Gastroesophageal sphincter (tissue), 3 donors: ENCODE results near the gene NPL.

Experiments
- POLR2A ChIP-seq, 2 donors: fragments of 450-650 bp; IDR thresholded peaks; one replicate each; pipeline ENCODE4 v1.6.1; 2017; ENCODE audit warnings: antibody characterized with exemption in 2 of 2, mild to moderate bottlenecking in 2 of 2, moderate library complexity in 1 of 2
- TF ChIP-seq, protein P1 (sequence below), 4 experiments: fragments of 200-600 bp in 2 of 4; fragments of 450-650 bp in 2 of 4; sonication (generic) in 1 of 4; IDR thresholded peaks; one replicate each; pipeline ENCODE4 v1.5.1; 2017 to 2019; ENCODE audit warnings: antibody characterized with exemption in 4 of 4, mild to moderate bottlenecking in 2 of 4, moderate library complexity in 2 of 4

DNA sequence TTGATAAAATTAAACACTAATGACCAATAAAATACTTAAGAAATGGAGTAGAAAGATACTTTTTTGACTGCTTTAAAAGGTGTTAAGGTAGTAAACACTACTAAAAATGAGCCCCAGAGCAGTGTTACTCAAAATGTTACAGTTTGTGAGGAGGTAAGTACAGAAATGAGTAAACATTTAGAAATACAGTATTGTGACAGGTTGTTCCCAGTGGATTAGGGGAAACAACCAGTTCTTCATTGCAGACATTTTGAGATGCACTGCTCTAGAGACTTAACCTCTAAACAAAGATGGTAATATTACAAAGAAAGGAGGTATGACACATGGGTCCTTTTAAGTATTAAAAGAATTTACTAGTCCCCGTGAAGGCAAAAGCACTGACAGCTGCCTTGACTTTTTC is 62.3 kb downstream of the NPL start:
- TF ChIP-seq, protein P1, sequence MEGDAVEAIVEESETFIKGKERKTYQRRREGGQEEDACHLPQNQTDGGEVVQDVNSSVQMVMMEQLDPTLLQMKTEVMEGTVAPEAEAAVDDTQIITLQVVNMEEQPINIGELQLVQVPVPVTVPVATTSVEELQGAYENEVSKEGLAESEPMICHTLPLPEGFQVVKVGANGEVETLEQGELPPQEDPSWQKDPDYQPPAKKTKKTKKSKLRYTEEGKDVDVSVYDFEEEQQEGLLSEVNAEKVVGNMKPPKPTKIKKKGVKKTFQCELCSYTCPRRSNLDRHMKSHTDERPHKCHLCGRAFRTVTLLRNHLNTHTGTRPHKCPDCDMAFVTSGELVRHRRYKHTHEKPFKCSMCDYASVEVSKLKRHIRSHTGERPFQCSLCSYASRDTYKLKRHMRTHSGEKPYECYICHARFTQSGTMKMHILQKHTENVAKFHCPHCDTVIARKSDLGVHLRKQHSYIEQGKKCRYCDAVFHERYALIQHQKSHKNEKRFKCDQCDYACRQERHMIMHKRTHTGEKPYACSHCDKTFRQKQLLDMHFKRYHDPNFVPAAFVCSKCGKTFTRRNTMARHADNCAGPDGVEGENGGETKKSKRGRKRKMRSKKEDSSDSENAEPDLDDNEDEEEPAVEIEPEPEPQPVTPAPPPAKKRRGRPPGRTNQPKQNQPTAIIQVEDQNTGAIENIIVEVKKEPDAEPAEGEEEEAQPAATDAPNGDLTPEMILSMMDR (IDR thresholded peaks at IDR 0.05): no peak
- TF ChIP-seq POLR2A (IDR thresholded peaks at IDR 0.05): no peak
